B cell (primary cell): Measurements from ENCODE around the gene ZBTB11.

Experiments
- CTCF ChIP-seq: fragments of 200-600 bp; IDR thresholded peaks from one replicate; pipeline ENCODE4 v1.8.0; 2022; ENCODE audit warnings: antibody characterized with exemption, mild to moderate bottlenecking
- EZH2 ChIP-seq: IDR thresholded peaks from 2 replicates; pipeline ENCODE4 v1.6.1; 2012; ENCODE audit warnings: borderline replicate concordance, low read depth, mild to moderate bottlenecking, moderate library complexity, low read length; ENCODE audit not compliant: insufficient read depth, poor library complexity, severe bottlenecking

- TF ChIP-seq CTCF: no peak
- TF ChIP-seq EZH2: no peak
Measured at GRCh38 chr3:101656651-101657050, 20.3 kb downstream of the ZBTB11 start.
